GM12878 (cell line): Measurements from ENCODE around the gene PDLIM3.

Experiments
- EP300 ChIP-seq, 2 experiments: fragments of 150-350 bp in 1 of 2; IDR thresholded peaks; 2 replicates each; pipeline ENCODE4 v1.6.1; 2011 to 2012; ENCODE audit warnings: low read depth in 2 of 2, low read length in 2 of 2, borderline replicate concordance in 1 of 2, improper control_type of control experiment in 1 of 2, inconsistent platforms in 1 of 2; ENCODE audit not compliant: control insufficient read depth in 1 of 2
- POLR2AphosphoS5 ChIP-seq: IDR thresholded peaks from 2 replicates; pipeline ENCODE4 v1.6.1; 2011; ENCODE audit warnings: mild to moderate bottlenecking, low read length, inconsistent platforms
- SIN3A ChIP-seq: IDR thresholded peaks from 2 replicates; pipeline ENCODE4 v1.6.1; 2012; ENCODE audit warnings: low read depth, low read length, improper control_type of control experiment
- SMARCA5 ChIP-seq: fragments of 450-650 bp; IDR thresholded peaks from 2 replicates; pipeline ENCODE4 v1.6.1; 2017; ENCODE audit warnings: mild to moderate bottlenecking
- TBL1XR1 ChIP-seq: IDR thresholded peaks from 2 replicates; pipeline ENCODE4 v1.6.1; 2012; ENCODE audit warnings: low read depth, low read length, improper control_type of control experiment
- YBX1 ChIP-seq: fragments of 450-650 bp; IDR thresholded peaks from 2 replicates; pipeline ENCODE4 v1.6.1; 2016; ENCODE audit warnings: antibody characterized with exemption
- ZSCAN29 ChIP-seq: fragments of 450-650 bp; IDR thresholded peaks from 2 replicates; pipeline ENCODE4 v1.6.1; 2017; ENCODE audit warnings: mild to moderate bottlenecking, moderate library complexity
- TF ChIP-seq, protein P1 (sequence below), 3 experiments: IDR thresholded peaks in 2 of 3; conservative IDR thresholded peaks in 1 of 3; 2 replicates each; pipeline ENCODE4 v1.5.1; 2011; ENCODE audit warnings: low read depth in 3 of 3, low read length in 3 of 3, mild to moderate bottlenecking in 3 of 3, control low read depth in 2 of 3, moderate library complexity in 2 of 3, inconsistent platforms in 1 of 3, mixed read lengths in 1 of 3; ENCODE audit not compliant: control insufficient read depth in 2 of 3, insufficient read depth in 1 of 3; ENCODE audit errors: extremely low read depth in 1 of 3
- TF ChIP-seq, protein P2 (sequence below): IDR thresholded peaks from 2 replicates; pipeline ENCODE4 v1.6.1; 2011; ENCODE audit warnings: mild to moderate bottlenecking, low read depth, low read length, moderate library complexity; ENCODE audit not compliant: insufficient replicate concordance
- TF ChIP-seq, protein P3 (sequence below): fragments of 450-650 bp; IDR thresholded peaks from 2 replicates; pipeline ENCODE4 v1.6.1; 2017; ENCODE audit warnings: antibody characterized with exemption, mild to moderate bottlenecking, moderate library complexity

DNA sequence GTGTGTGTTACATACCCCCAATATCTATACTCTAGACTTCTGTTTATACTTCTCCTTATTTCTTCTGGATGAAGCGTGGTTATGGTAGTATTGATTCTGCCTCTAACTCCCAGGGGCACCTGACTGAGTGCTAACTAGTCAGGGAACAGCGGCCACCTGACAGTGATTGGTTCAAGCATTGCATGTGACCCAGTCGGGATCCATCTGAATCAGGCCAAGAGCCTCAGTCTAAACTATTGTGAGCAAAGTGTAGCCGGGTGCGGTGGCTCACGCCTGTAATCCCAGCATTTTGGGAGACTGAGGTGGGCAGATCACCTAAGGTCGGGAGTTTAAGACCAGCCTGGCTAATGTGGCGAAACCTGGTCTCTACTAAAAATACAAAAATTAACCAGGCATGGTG lies 73.7 kb downstream of the PDLIM3 start:
- TF ChIP-seq POLR2AphosphoS5 (no peak), SMARCA5 (no peak), TBL1XR1 (no peak), YBX1 (no peak), SIN3A (no peak), ZSCAN29 (no peak), EP300 (IDR thresholded peaks at IDR 0.05; ENCODE audit: borderline replicate concordance in 1 of 2, control insufficient read depth in 1 of 2, low read depth in 2 of 2, low read length in 2 of 2) (no peak)
- TF ChIP-seq, protein P1, sequence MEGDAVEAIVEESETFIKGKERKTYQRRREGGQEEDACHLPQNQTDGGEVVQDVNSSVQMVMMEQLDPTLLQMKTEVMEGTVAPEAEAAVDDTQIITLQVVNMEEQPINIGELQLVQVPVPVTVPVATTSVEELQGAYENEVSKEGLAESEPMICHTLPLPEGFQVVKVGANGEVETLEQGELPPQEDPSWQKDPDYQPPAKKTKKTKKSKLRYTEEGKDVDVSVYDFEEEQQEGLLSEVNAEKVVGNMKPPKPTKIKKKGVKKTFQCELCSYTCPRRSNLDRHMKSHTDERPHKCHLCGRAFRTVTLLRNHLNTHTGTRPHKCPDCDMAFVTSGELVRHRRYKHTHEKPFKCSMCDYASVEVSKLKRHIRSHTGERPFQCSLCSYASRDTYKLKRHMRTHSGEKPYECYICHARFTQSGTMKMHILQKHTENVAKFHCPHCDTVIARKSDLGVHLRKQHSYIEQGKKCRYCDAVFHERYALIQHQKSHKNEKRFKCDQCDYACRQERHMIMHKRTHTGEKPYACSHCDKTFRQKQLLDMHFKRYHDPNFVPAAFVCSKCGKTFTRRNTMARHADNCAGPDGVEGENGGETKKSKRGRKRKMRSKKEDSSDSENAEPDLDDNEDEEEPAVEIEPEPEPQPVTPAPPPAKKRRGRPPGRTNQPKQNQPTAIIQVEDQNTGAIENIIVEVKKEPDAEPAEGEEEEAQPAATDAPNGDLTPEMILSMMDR (IDR thresholded peaks at IDR 0.05 in 2 of 3, conservative IDR thresholded peaks at IDR 0.05 in 1 of 3; ENCODE audit: control insufficient read depth in 2 of 3, extremely low read depth in 1 of 3, insufficient read depth in 1 of 3, low read depth in 3 of 3, low read length in 3 of 3), result no peak
- TF ChIP-seq, protein P2, sequence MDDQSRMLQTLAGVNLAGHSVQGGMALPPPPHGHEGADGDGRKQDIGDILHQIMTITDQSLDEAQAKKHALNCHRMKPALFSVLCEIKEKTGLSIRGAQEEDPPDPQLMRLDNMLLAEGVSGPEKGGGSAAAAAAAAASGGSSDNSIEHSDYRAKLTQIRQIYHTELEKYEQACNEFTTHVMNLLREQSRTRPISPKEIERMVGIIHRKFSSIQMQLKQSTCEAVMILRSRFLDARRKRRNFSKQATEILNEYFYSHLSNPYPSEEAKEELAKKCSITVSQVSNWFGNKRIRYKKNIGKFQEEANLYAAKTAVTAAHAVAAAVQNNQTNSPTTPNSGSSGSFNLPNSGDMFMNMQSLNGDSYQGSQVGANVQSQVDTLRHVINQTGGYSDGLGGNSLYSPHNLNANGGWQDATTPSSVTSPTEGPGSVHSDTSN, result no peak
- TF ChIP-seq, protein P3, sequence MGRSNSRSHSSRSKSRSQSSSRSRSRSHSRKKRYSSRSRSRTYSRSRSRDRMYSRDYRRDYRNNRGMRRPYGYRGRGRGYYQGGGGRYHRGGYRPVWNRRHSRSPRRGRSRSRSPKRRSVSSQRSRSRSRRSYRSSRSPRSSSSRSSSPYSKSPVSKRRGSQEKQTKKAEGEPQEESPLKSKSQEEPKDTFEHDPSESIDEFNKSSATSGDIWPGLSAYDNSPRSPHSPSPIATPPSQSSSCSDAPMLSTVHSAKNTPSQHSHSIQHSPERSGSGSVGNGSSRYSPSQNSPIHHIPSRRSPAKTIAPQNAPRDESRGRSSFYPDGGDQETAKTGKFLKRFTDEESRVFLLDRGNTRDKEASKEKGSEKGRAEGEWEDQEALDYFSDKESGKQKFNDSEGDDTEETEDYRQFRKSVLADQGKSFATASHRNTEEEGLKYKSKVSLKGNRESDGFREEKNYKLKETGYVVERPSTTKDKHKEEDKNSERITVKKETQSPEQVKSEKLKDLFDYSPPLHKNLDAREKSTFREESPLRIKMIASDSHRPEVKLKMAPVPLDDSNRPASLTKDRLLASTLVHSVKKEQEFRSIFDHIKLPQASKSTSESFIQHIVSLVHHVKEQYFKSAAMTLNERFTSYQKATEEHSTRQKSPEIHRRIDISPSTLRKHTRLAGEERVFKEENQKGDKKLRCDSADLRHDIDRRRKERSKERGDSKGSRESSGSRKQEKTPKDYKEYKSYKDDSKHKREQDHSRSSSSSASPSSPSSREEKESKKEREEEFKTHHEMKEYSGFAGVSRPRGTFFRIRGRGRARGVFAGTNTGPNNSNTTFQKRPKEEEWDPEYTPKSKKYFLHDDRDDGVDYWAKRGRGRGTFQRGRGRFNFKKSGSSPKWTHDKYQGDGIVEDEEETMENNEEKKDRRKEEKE, result no peak
